DOHH2 (cell line): Measurements from ENCODE around the gene MGAT5.

Experiments
- H3F3A ChIP-seq: fragments of 200-600 bp; sonication (generic), shearing (Covaris generic); 2 replicates; pipeline ENCODE4 v1.6.0; 2016; ENCODE audit warnings: antibody characterized with exemption, mild to moderate bottlenecking; ENCODE audit not compliant: control insufficient read depth, insufficient read depth
- H3K27ac ChIP-seq: fragments of 200-600 bp; sonication (generic); 2 replicates; pipeline ENCODE4 v1.5.1; 2014; ENCODE audit warnings: low read depth, mild to moderate bottlenecking, low read length, moderate library complexity
- H3K27me3 ChIP-seq: fragments of 200-600 bp; sonication (generic); 2 replicates; pipeline ENCODE4 v1.6.1; 2014; ENCODE audit warnings: mild to moderate bottlenecking, low read length, mixed read lengths; ENCODE audit not compliant: control insufficient read depth
- H3K36me3 ChIP-seq: fragments of 200-600 bp; sonication (generic); 2 replicates; pipeline ENCODE4 v1.6.1; 2014; ENCODE audit warnings: mild to moderate bottlenecking, low read length, moderate library complexity, mixed read lengths; ENCODE audit not compliant: control insufficient read depth
- H3K4me1 ChIP-seq: fragments of 200-600 bp; sonication (generic); 2 replicates; pipeline ENCODE4 v1.6.1; 2014; ENCODE audit warnings: mild to moderate bottlenecking, low read length, mixed read lengths; ENCODE audit not compliant: control insufficient read depth
- H3K4me2 ChIP-seq: fragments of 200-600 bp; sonication (generic); 2 replicates; pipeline ENCODE4 v1.6.0; 2014; ENCODE audit warnings: mild to moderate bottlenecking, low read length, moderate library complexity
- H3K4me3 ChIP-seq: fragments of 200-600 bp; sonication (generic); 2 replicates; pipeline ENCODE4 v1.5.1; 2014; ENCODE audit warnings: mild to moderate bottlenecking, low read length, mixed read lengths
- H3K79me2 ChIP-seq: fragments of 200-600 bp; sonication (generic); 2 replicates; pipeline ENCODE4 v1.6.1; 2014; ENCODE audit warnings: mild to moderate bottlenecking, low read length, mixed read lengths; ENCODE audit not compliant: control insufficient read depth
- H3K9me2 ChIP-seq: fragments of 200-600 bp; sonication (generic); replicated peaks from 2 replicates; pipeline ENCODE4 v1.6.1; 2014; ENCODE audit warnings: mild to moderate bottlenecking, low read length, mixed read lengths; ENCODE audit not compliant: control insufficient read depth
- H3K9me3 ChIP-seq: fragments of 200-600 bp; sonication (generic); 2 replicates; pipeline ENCODE4 v1.6.1; 2014; ENCODE audit warnings: antibody characterized with exemption, low read length, mixed read lengths; ENCODE audit not compliant: control insufficient read depth, insufficient read depth
- H4K20me1 ChIP-seq: fragments of 200-600 bp; sonication (generic); 2 replicates; pipeline ENCODE4 v1.6.0; 2014; ENCODE audit warnings: low read depth, mild to moderate bottlenecking, antibody characterized with exemption, low read length, moderate library complexity; ENCODE audit not compliant: control insufficient read depth, insufficient read depth
- CTCF ChIP-seq: fragments of 200-600 bp; sonication (generic); IDR thresholded peaks from one replicate; pipeline ENCODE4 v1.5.1; 2014; ENCODE audit warnings: antibody characterized with exemption, mild to moderate bottlenecking, low read depth, low read length; ENCODE audit not compliant: poor library complexity, severe bottlenecking
- EZH2phosphoT487 ChIP-seq: fragments of 200-600 bp; sonication (generic); IDR thresholded peaks from 2 replicates; pipeline ENCODE4 v1.6.1; 2017; ENCODE audit warnings: borderline replicate concordance, mild to moderate bottlenecking, antibody characterized with exemption, low read length, moderate library complexity, mixed read lengths

Gene MGAT5

GRCh38 chr2:134280231-134280630 lies 26.4 kb downstream of the MGAT5 start:
- TF ChIP-seq EZH2phosphoT487 (no peak), CTCF (no peak)
- no peaks in the 10 kb centered on the region for H4K20me1 ChIP-seq
- H3K9me2 ChIP-seq = no peaks in the 10 kb centered on the region
- H3K4me1 ChIP-seq = peaks cover 96% of the 10 kb centered on the region
- peak overlapping the region; percentile 48 for H3K27ac ChIP-seq
- peaks cover 89% of the 10 kb centered on the region for H3K79me2 ChIP-seq
- no peaks in the 10 kb centered on the region for H3F3A ChIP-seq
- H3K4me3 ChIP-seq = peak overlapping the region; percentile 55
- peak overlapping the region; percentile 81 for H3K4me2 ChIP-seq
- 0 out of 2 replicates have a peak, but pooled peaks cover 3% of the 10 kb centered on the region for H3K27me3 ChIP-seq
- no peaks in the 10 kb centered on the region for H3K9me3 ChIP-seq
- peaks cover 42% of the 10 kb centered on the region for H3K36me3 ChIP-seq

DNA sequence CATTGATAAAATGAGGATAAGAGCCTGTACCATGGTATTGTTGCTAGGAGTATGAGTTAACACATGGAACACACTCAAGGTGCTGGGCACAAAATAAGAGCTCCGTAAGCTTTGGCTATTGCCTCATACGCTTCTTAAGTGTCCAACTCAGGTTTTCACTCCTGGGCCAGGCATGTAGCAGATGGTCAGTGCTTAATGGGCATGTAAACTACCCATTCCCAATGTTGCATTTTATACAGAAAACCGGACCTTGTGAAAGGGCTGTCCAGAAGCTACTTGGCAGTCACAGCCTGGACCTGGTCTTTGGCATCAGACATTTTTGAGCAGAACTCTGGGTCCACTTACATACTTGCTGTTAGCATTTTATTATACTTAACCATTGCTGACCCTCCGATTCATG lies 26.9 kb downstream of the MGAT5 start:
- Histone ChIP-seq H3K36me3 (peaks cover 42% of the 10 kb centered on the region), H3K79me2 (peaks cover 90% of the 10 kb centered on the region), H3F3A (no peaks in the 10 kb centered on the region), H4K20me1 (no peaks in the 10 kb centered on the region), H3K27me3 (0 out of 2 replicates have a peak, but pooled peaks cover 3% of the 10 kb centered on the region), H3K9me3 (no peaks in the 10 kb centered on the region), H3K9me2 (no peaks in the 10 kb centered on the region), H3K4me2 (peak overlapping the region; percentile 81), H3K4me1 (peaks cover 97% of the 10 kb centered on the region), H3K4me3 (peak overlapping the region; percentile 55), H3K27ac (peak overlapping the region; percentile 48; the same call in 1 of the 2 replicates)
- TF ChIP-seq EZH2phosphoT487 (no peak), CTCF (no peak)

DNA sequence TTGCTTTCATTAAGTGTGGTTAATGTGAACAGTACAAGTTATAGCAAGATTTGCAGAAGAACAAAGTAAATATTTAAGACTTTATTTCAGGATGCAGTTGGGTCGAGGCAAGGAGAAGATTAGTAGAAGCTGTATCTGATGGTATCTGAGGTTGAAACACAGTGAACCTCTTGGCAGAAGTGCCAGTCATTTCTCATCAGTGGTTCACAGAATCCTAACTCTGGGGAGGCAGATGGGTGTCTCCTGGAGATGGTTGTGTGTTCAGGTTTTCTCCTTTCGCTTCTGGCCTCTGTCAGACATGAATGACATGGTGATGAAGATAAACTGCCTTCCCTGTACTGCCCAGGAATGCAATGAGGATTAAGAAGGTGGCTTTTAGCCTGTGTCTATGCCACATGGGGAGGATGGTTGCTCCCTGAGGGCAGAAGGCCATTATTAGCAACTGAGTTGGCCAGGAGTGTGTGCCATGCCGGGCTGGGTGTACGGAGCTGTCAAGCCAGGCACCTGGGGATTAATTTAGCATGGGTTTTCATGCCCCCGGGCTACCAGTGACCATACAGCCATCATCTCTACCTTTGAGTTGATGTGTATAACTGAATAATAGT lies 28.0 kb downstream of the MGAT5 start:
- Histone ChIP-seq H4K20me1 (no peaks in the 10 kb centered on the region), H3K4me2 (peak overlapping the region; percentile 81), H3K27me3 (0 out of 2 replicates have a peak, but pooled peaks cover 3% of the 10 kb centered on the region), H3K36me3 (peaks cover 36% of the 10 kb centered on the region), H3K79me2 (peaks cover 90% of the 10 kb centered on the region), H3K9me3 (no peaks in the 10 kb centered on the region), H3K27ac (no peak overlapping the region; the same call in 1 of the 2 replicates), H3K4me1 (peaks cover 97% of the 10 kb centered on the region), H3K9me2 (no peaks in the 10 kb centered on the region), H3F3A (no peaks in the 10 kb centered on the region), H3K4me3 (peak overlapping the region; percentile 32; the same call in 1 of the 2 replicates)
- TF ChIP-seq EZH2phosphoT487 = no peak
- no peak for TF ChIP-seq CTCF
